Epithelial cell of esophagus (primary cell): Measurements from ENCODE around the gene ANKRD12.

Experiments
- DNase-seq: peaks from one replicate; pipeline ENCODE4 v3.0.0; 2010; ENCODE audit warnings: low read depth
- H3K4me3 ChIP-seq: 2 replicates; pipeline ENCODE4 v1.5.1; 2011; ENCODE audit warnings: mild to moderate bottlenecking, low read length, control low read depth
- CTCF ChIP-seq: IDR thresholded peaks from 2 replicates; pipeline ENCODE4 v1.5.1; 2011; ENCODE audit warnings: low read depth, mild to moderate bottlenecking, low read length, control low read depth, inconsistent platforms; ENCODE audit not compliant: insufficient read depth; ENCODE audit errors: missing control alignments

Gene ANKRD12

GRCh38 chr18:9106800-9107584 is 29.6 kb upstream of the ANKRD12 start:
- no peak for DNase-seq
- no peak overlapping the region for H3K4me3 ChIP-seq
- no peak for TF ChIP-seq CTCF

- no peak for DNase-seq
- H3K4me3 ChIP-seq, result no peak overlapping the region
- no peak for TF ChIP-seq CTCF
Measured at GRCh38 chr18:9108911-9109310, 27.7 kb upstream of the ANKRD12 start.

- no peak for TF ChIP-seq CTCF
- H3K4me3 ChIP-seq, result no peak overlapping the region
- no peak for DNase-seq
Measured at GRCh38 chr18:9109523-9109922, 27.1 kb upstream of the ANKRD12 start.

GRCh38 chr18:9113468-9114149 is 23.0 kb upstream of the ANKRD12 start:
- H3K4me3 ChIP-seq, result no peak overlapping the region
- DNase-seq, result no peak
- TF ChIP-seq CTCF, result no peak

- no peak overlapping the region for H3K4me3 ChIP-seq
- no peak for TF ChIP-seq CTCF
Measured at GRCh38 chr18:9115984-9116383, 20.6 kb upstream of the ANKRD12 start.

GRCh38 chr18:9117980-9118841 is 18.4 kb upstream of the ANKRD12 start:
- DNase-seq, result peak; percentile 70
- H3K4me3 ChIP-seq, result no peak overlapping the region
- no peak for TF ChIP-seq CTCF

More at GRCh38 chr18:9115984-9116383, 20.6 kb upstream of the ANKRD12 start:
- DNase-seq, result no peak
